DND-41 (cell line): ENCODE results near the gene SLC2A13.

Source experiments
- ATAC-seq: fragments of 200-7000 bp; cut with Tn5 transposase; 3 replicates; pipeline ENCODE4 v1.9.1; 2021; ENCODE audit warnings: low read depth; ENCODE audit not compliant: insufficient read depth
- DNase-seq: peaks from one replicate; pipeline ENCODE4 v3.0.0-alpha.2; 2020
- H2AFZ ChIP-seq: 2 replicates; pipeline ENCODE4 v1.6.0; 2012; ENCODE audit warnings: low read depth, low read length
- H3K27ac ChIP-seq: 2 replicates; pipeline ENCODE4 v1.5.1; 2012; ENCODE audit warnings: low read length, inconsistent platforms
- H3K27me3 ChIP-seq: fragments of 200-600 bp; sonication (generic); 2 replicates; pipeline ENCODE4 v1.6.0; 2012; ENCODE audit warnings: low read length, mild to moderate bottlenecking, inconsistent platforms; ENCODE audit not compliant: insufficient read depth, poor library complexity
- H3K36me3 ChIP-seq: 2 replicates; pipeline ENCODE4 v1.5.1; 2012; ENCODE audit warnings: low read length, inconsistent platforms; ENCODE audit not compliant: insufficient read depth
- H3K4me1 ChIP-seq: 2 replicates; pipeline ENCODE4 v1.5.1; 2012; ENCODE audit warnings: mild to moderate bottlenecking, low read length; ENCODE audit not compliant: insufficient read depth
- H3K4me2 ChIP-seq: 2 replicates; pipeline ENCODE4 v1.6.0; 2012; ENCODE audit warnings: mild to moderate bottlenecking, moderate library complexity, low read length, inconsistent platforms; ENCODE audit not compliant: insufficient read depth
- H3K4me3 ChIP-seq, 2 experiments: fragments of 200-600 bp in 1 of 2; shearing (Covaris generic) in 1 of 2; 2 replicates each; pipeline ENCODE4 v1.5.1; 2012 to 2016; ENCODE audit warnings: inconsistent platforms in 2 of 2, low read length in 2 of 2, mild to moderate bottlenecking in 2 of 2, low read depth in 1 of 2, moderate library complexity in 1 of 2
- H3K79me2 ChIP-seq: 2 replicates; pipeline ENCODE4 v1.6.0; 2012; ENCODE audit warnings: low read length, inconsistent platforms; ENCODE audit not compliant: insufficient read depth
- H3K9ac ChIP-seq: 2 replicates; pipeline ENCODE4 v1.6.0; 2012; ENCODE audit warnings: low read depth, mild to moderate bottlenecking, inconsistent platforms, low read length, moderate library complexity
- H3K9me3 ChIP-seq: 2 replicates; pipeline ENCODE4 v1.5.1; 2012; ENCODE audit warnings: low read length, moderate library complexity, mild to moderate bottlenecking, inconsistent platforms; ENCODE audit not compliant: insufficient read depth, severe bottlenecking
- H4K20me1 ChIP-seq: 2 replicates; pipeline ENCODE4 v1.6.0; 2012; ENCODE audit warnings: low read length; ENCODE audit not compliant: insufficient read depth
- CTCF ChIP-seq: IDR thresholded peaks from 2 replicates; pipeline ENCODE4 v1.5.1; 2012; ENCODE audit warnings: borderline replicate concordance, low read length, moderate library complexity, mild to moderate bottlenecking; ENCODE audit not compliant: poor library complexity, severe bottlenecking; ENCODE audit errors: extremely low read depth
- EZH2 ChIP-seq: IDR thresholded peaks from 3 replicates; pipeline ENCODE4 v1.6.1; 2012; ENCODE audit warnings: borderline replicate concordance, low read depth, mild to moderate bottlenecking, moderate library complexity, low read length, inconsistent platforms; ENCODE audit not compliant: severe bottlenecking

The SLC2A13 gene

GRCh38 chr12:40105515-40106201, at the start of gene SLC2A13:
TSS of gene SLC2A13 (minus strand) at chr12:40106081. CDS start at chr12:40105808, 273 bp downstream.
- H3K4me3 ChIP-seq = no peak within 1 kb of the TSS
- no peaks in the 10 kb centered on the region for H3K79me2 ChIP-seq
- no peaks in the 10 kb centered on the region for H4K20me1 ChIP-seq
- no peak within 1 kb of the TSS for H3K4me2 ChIP-seq
- DNase-seq = no peak
- no peaks in the 10 kb centered on the region for H3K4me1 ChIP-seq
- no peak within 1 kb of the TSS for H2AFZ ChIP-seq
- TF ChIP-seq EZH2 (no peak), CTCF (no peak)
- ATAC-seq = no peak
- H3K36me3 ChIP-seq = no peaks in the 10 kb centered on the region
- no peaks in the 10 kb centered on the region for H3K27me3 ChIP-seq
- peaks cover 8% of the 10 kb centered on the region for H3K9me3 ChIP-seq
- no peak within 1 kb of the TSS for H3K9ac ChIP-seq
- H3K27ac ChIP-seq = no peak within 1 kb of the TSS

GRCh38 chr12:40154381-40154780, 48.5 kb upstream of the SLC2A13 start:
- H3K4me1 ChIP-seq = no peaks in the 10 kb centered on the region
- no peaks in the 10 kb centered on the region for H4K20me1 ChIP-seq
- ATAC-seq (no peak), DNase-seq (no peak)
- H3K36me3 ChIP-seq = no peaks in the 10 kb centered on the region
- H3K4me3 ChIP-seq = no peak overlapping the region
- H3K27ac ChIP-seq = no peak overlapping the region
- no peak overlapping the region for H3K4me2 ChIP-seq
- H2AFZ ChIP-seq = no peak overlapping the region
- H3K27me3 ChIP-seq = no peaks in the 10 kb centered on the region
- no peaks in the 10 kb centered on the region for H3K9me3 ChIP-seq
- H3K79me2 ChIP-seq = no peaks in the 10 kb centered on the region
- H3K9ac ChIP-seq = no peak overlapping the region
- TF ChIP-seq CTCF = no peak
- TF ChIP-seq EZH2 = no peak

- DNase-seq (no peak), ATAC-seq (no peak)
- Histone ChIP-seq H3K79me2 (no peaks in the 10 kb centered on the region), H3K9ac (no peak overlapping the region), H3K9me3 (no peaks in the 10 kb centered on the region), H2AFZ (no peak overlapping the region), H3K27ac (no peak overlapping the region), H3K4me3 (no peak overlapping the region), H3K4me1 (no peaks in the 10 kb centered on the region), H3K27me3 (no peaks in the 10 kb centered on the region), H3K4me2 (no peak overlapping the region), H4K20me1 (no peaks in the 10 kb centered on the region), H3K36me3 (no peaks in the 10 kb centered on the region)
- TF ChIP-seq CTCF (no peak), EZH2 (no peak)
Observed at GRCh38 chr12:40153432-40153831, 47.6 kb upstream of the SLC2A13 start.
